CD14-positive monocyte (primary cell): ENCODE measurements around the gene DMGDH. TPM values are rescaled to one million over a fixed set of nuclear protein-coding genes. Genes with fewer than 3 reads are reported as not detected.

Experiments
- DNase-seq, 3 donors: peaks; one replicate each; pipeline ENCODE4 v3.0.0-alpha.2; 2011 to 2022
- H2AFZ ChIP-seq: 2 replicates; pipeline ENCODE4 v1.6.0; 2012; ENCODE audit warnings: mild to moderate bottlenecking, low read depth, low read length, inconsistent platforms; ENCODE audit not compliant: insufficient read depth, poor library complexity, severe bottlenecking
- H3K27ac ChIP-seq, 2 donors: 1 replicate in 1 of 2; 2 replicates in 1 of 2; pipeline ENCODE4 v1.5.1; 2012 to 2013; ENCODE audit warnings: low read length in 2 of 2, control low read depth in 1 of 2, inconsistent platforms in 1 of 2, low read depth in 1 of 2, mild to moderate bottlenecking in 1 of 2
- H3K27me3 ChIP-seq, 2 donors: one replicate each; pipeline versions ENCODE4 v1.6.0 to v1.6.1; 2011 to 2013; ENCODE audit warnings: low read length in 2 of 2; ENCODE audit not compliant: control insufficient read depth in 2 of 2, insufficient read depth in 2 of 2
- H3K36me3 ChIP-seq, 2 donors: replicated peaks in 1 of 2; 1 replicate in 1 of 2; 2 replicates in 1 of 2; pipeline versions ENCODE4 v1.5.1 to v1.6.1; 2012 to 2013; ENCODE audit warnings: low read length in 2 of 2, control low read depth in 1 of 2, inconsistent platforms in 1 of 2, mild to moderate bottlenecking in 1 of 2; ENCODE audit not compliant: insufficient read depth in 2 of 2, control insufficient read depth in 1 of 2
- H3K4me1 ChIP-seq, 2 donors: 1 replicate in 1 of 2; 2 replicates in 1 of 2; pipeline versions ENCODE4 v1.5.1 to v1.6.1; 2012 to 2013; ENCODE audit warnings: low read length in 2 of 2, control low read depth in 1 of 2, inconsistent platforms in 1 of 2, mild to moderate bottlenecking in 1 of 2, moderate library complexity in 1 of 2; ENCODE audit not compliant: insufficient read depth in 2 of 2, control insufficient read depth in 1 of 2
- H3K4me2 ChIP-seq: replicated peaks from 2 replicates; pipeline ENCODE3; 2012; ENCODE audit warnings: low read length, moderate library complexity, mild to moderate bottlenecking; ENCODE audit not compliant: poor library complexity, severe bottlenecking; ENCODE audit errors: extremely low read depth
- H3K4me3 ChIP-seq, 3 experiments: fragments of 200-600 bp in 1 of 3; sonication (generic) in 1 of 3; replicated peaks in 1 of 3; 1 replicate in 2 of 3; 2 replicates in 1 of 3; pipeline ENCODE4 v1.5.1; 2011 to 2013; ENCODE audit warnings: low read length in 3 of 3, mild to moderate bottlenecking in 3 of 3, control low read depth in 2 of 3, low read depth in 2 of 3, inconsistent platforms in 1 of 3, moderate library complexity in 1 of 3
- H3K79me2 ChIP-seq: 2 replicates; pipeline ENCODE4 v1.6.0; 2012; ENCODE audit warnings: mild to moderate bottlenecking, control low read depth, inconsistent platforms, low read length, moderate library complexity; ENCODE audit not compliant: insufficient read depth
- H3K9ac ChIP-seq: 2 replicates; pipeline ENCODE4 v1.6.0; 2017; ENCODE audit warnings: low read length, mild to moderate bottlenecking; ENCODE audit not compliant: insufficient read depth, poor library complexity, severe bottlenecking
- H3K9me3 ChIP-seq, 2 donors: replicated peaks in 1 of 2; 1 replicate in 1 of 2; 2 replicates in 1 of 2; pipeline versions ENCODE4 v1.5.1 to v1.6.1; 2012 to 2013; ENCODE audit warnings: low read length in 2 of 2, control low read depth in 1 of 2; ENCODE audit not compliant: control insufficient read depth in 1 of 2, insufficient read depth in 1 of 2
- H4K20me1 ChIP-seq: 2 replicates; pipeline ENCODE4 v1.6.0; 2012; ENCODE audit warnings: mild to moderate bottlenecking, low read length, control low read depth, moderate library complexity; ENCODE audit not compliant: insufficient read depth
- H3K27ac Mint-ChIP-seq, 7 donors: one replicate each; pipeline ENCODE4 v1.8.0; 2020; ENCODE audit warnings: mild to moderate bottlenecking in 7 of 7, mixed read lengths in 7 of 7, moderate library complexity in 6 of 7, inconsistent platforms in 2 of 7
- H3K27me3 Mint-ChIP-seq, 3 donors: one replicate each; pipeline ENCODE4 v1.8.0; 2021 to 2022; ENCODE audit warnings: low read depth in 3 of 3, mild to moderate bottlenecking in 3 of 3, mixed read lengths in 3 of 3, moderate library complexity in 3 of 3, inconsistent platforms in 1 of 3
- H3K36me3 Mint-ChIP-seq, 2 donors: one replicate each; pipeline ENCODE4 v1.8.0; 2020; ENCODE audit warnings: mixed read lengths in 2 of 2, inconsistent platforms in 1 of 2, mild to moderate bottlenecking in 1 of 2
- H3K4me1 Mint-ChIP-seq: one replicate; pipeline ENCODE4 v1.8.0; 2020; ENCODE audit warnings: mild to moderate bottlenecking, mixed read lengths
- H3K4me3 Mint-ChIP-seq, 2 donors: one replicate each; pipeline ENCODE4 v1.8.0; 2020; ENCODE audit warnings: mild to moderate bottlenecking in 2 of 2, mixed read lengths in 2 of 2, moderate library complexity in 1 of 2
- H3K9me3 Mint-ChIP-seq, 7 donors: one replicate each; pipeline ENCODE4 v1.8.0; 2020 to 2022; ENCODE audit warnings: mixed read lengths in 7 of 7, mild to moderate bottlenecking in 6 of 7, moderate library complexity in 6 of 7, inconsistent platforms in 2 of 7
- WGBS: methylation state at CpG from one replicate; pipeline ENCODE4 v1.1.5; 2013; ENCODE audit warnings: missing lambda C conversion rate; ENCODE audit not compliant: insufficient coverage; 5-methylcytosine and 5-hydroxymethylcytosine counted together
- intact Hi-C, 2 donors: fragments of 100-400 bp; cut with micrococcal nuclease; formaldehyde crosslinking; loops; one replicate each; pipeline versions ENCODE4 v1.15.0 to v1.15.1; 2023
- polyA plus RNA-seq, 3 donors: library from polyadenylated mRNA; depleted of rRNA in 1 of 3; unstranded in 2 of 3; stranded (reverse) in 1 of 3; fragments of 300-500 nt in 2 of 3; fragments of >200 nt in 1 of 3; fragmentation: Illumina TruSeq in 2 of 3; gene quantifications; 1 replicate in 2 of 3; 2 replicates in 1 of 3; pipeline ENCODE4 v1.2.3, GENCODE V29; 2012 to 2021
- TF ChIP-seq, protein P1 (sequence below): fragments of 200-600 bp; IDR thresholded peaks from one replicate; pipeline ENCODE4 v1.8.0; 2022; ENCODE audit warnings: antibody characterized with exemption, mild to moderate bottlenecking

Gene DMGDH
- polyA plus RNA-seq, 3 donors, result not detected

DNA sequence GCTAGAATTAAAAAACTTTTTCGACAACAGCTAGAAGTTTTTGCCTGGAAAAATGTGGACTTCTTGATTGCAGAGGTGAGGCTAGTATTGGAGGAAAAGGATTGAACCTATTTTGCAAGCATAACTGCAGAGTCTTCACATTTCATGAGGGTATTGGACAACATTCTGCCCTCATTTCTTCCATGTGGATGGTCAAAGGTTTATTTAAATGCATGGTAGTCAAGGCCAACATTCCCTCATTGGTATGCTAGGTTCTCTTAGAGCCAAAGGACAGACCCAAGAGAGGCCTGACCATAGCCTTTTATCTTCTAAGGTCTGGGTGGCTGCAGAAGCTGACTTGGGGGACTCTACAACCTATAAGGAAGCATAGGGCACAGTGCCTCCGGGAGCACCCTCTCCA is 11.3 kb upstream of the DMGDH start:
- Mint-ChIP-seq H3K27me3 (peaks cover 0 to 3% (median 2%) of the 10 kb centered on the region in 3 donors), H3K4me1 (no peaks in the 10 kb centered on the region), H3K9me3 (peaks cover 0 to 2% (median 0%) of the 10 kb centered on the region in 7 donors), H3K36me3 (no peaks in the 10 kb centered on the region), H3K27ac (no peak overlapping the region), H3K4me3 (no peak overlapping the region)
- TF ChIP-seq, protein P1, sequence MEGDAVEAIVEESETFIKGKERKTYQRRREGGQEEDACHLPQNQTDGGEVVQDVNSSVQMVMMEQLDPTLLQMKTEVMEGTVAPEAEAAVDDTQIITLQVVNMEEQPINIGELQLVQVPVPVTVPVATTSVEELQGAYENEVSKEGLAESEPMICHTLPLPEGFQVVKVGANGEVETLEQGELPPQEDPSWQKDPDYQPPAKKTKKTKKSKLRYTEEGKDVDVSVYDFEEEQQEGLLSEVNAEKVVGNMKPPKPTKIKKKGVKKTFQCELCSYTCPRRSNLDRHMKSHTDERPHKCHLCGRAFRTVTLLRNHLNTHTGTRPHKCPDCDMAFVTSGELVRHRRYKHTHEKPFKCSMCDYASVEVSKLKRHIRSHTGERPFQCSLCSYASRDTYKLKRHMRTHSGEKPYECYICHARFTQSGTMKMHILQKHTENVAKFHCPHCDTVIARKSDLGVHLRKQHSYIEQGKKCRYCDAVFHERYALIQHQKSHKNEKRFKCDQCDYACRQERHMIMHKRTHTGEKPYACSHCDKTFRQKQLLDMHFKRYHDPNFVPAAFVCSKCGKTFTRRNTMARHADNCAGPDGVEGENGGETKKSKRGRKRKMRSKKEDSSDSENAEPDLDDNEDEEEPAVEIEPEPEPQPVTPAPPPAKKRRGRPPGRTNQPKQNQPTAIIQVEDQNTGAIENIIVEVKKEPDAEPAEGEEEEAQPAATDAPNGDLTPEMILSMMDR, result no peak
- H3K79me2 ChIP-seq, result no peaks in the 10 kb centered on the region
- H3K27me3 ChIP-seq, result no peaks in the 10 kb centered on the region
- no peaks in the 10 kb centered on the region for H3K36me3 ChIP-seq
- H3K4me1 ChIP-seq, result no peaks in the 10 kb centered on the region
- intact Hi-C loops, result no loop called here
- no peak overlapping the region for H3K9ac ChIP-seq
- H3K9me3 ChIP-seq, result no peaks in the 10 kb centered on the region
- H4K20me1 ChIP-seq, result no peaks in the 10 kb centered on the region
- H3K4me2 ChIP-seq, result no peak overlapping the region
- no peak overlapping the region for H3K4me3 ChIP-seq
- no CpG with 5 or more reads among the region's 2 CpGs for WGBS
- no peak overlapping the region for H3K27ac ChIP-seq
- no peak overlapping the region for H2AFZ ChIP-seq
- no peak for DNase-seq

DNA sequence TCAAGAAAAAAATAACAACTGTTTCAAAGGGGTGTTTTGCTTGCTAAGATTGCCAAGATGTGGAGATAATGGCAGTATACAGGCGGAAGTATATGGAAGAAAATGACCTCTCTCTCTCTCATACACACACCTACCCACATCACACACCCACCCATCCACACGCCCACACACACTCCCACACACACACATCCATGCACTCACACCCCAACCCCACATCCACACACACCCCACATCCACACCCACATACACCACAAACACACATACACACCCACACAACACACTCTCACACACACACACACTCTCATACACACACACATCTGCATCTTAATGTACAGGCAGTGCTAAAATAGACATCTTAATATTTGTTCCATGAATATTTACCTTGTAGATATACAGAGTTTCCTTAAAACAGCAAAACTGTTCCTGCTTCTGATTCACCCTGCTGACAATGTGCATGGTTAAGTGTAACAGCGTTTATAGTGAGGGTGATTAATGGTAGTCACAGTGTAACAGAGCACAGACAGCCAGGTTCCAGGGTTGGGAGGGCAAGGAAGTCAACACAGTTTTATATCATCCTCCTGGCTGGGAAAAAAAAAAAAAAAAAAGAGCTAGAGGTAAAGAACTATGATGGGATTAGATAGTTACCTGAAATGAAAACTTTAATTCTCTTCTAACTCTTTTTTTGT is 8.3 kb upstream of the DMGDH start:
- intact Hi-C loops, result no loop called here
- Mint-ChIP-seq H3K36me3 (no peaks in the 10 kb centered on the region), H3K9me3 (peaks cover 0 to 6% (median 3%) of the 10 kb centered on the region in 7 donors), H3K27ac (no peak overlapping the region), H3K4me3 (no peak overlapping the region), H3K27me3 (peaks cover 0 to 3% (median 2%) of the 10 kb centered on the region in 3 donors), H3K4me1 (no peaks in the 10 kb centered on the region)
- no peak overlapping the region for H2AFZ ChIP-seq
- 20% methylated on average over 1 of the region's 3 CpGs for WGBS
- TF ChIP-seq, protein P1, result no peak
- H3K4me1 ChIP-seq, result no peaks in the 10 kb centered on the region
- no peak overlapping the region for H3K27ac ChIP-seq
- H3K9ac ChIP-seq, result no peak overlapping the region
- H3K4me3 ChIP-seq, result no peak overlapping the region
- H4K20me1 ChIP-seq, result no peaks in the 10 kb centered on the region
- H3K27me3 ChIP-seq, result no peaks in the 10 kb centered on the region
- no peaks in the 10 kb centered on the region for H3K79me2 ChIP-seq
- no peak overlapping the region for H3K4me2 ChIP-seq
- no peaks in the 10 kb centered on the region for H3K36me3 ChIP-seq
- H3K9me3 ChIP-seq, result peaks cover 0 to 2% of the 10 kb centered on the region in 2 donors
- no peak for DNase-seq
